Large intestine (tissue), 3 donors: ENCODE data around the gene MAOB. TPM values are rescaled to one million over a fixed set of nuclear protein-coding genes. Genes with fewer than 3 reads are reported as not detected.

Experiments
- DNase-seq, 2 donors: peaks; one replicate each; pipeline versions ENCODE4 v3.0.0 to v3.0.0-alpha.2; 2013
- H3K27ac ChIP-seq: one replicate; pipeline ENCODE4 v1.5.1; 2013; ENCODE audit warnings: low read length
- H3K27me3 ChIP-seq: 2 replicates; pipeline ENCODE4 v1.6.1; 2013; ENCODE audit warnings: low read length; ENCODE audit not compliant: control insufficient read depth, insufficient read depth
- H3K36me3 ChIP-seq: 2 replicates; pipeline ENCODE4 v1.6.1; 2013; ENCODE audit warnings: low read length; ENCODE audit not compliant: control insufficient read depth, insufficient read depth
- H3K4me1 ChIP-seq: one replicate; pipeline ENCODE4 v1.6.1; 2013; ENCODE audit warnings: low read length; ENCODE audit not compliant: control insufficient read depth, insufficient read depth
- H3K4me3 ChIP-seq: one replicate; pipeline ENCODE4 v1.5.1; 2013; ENCODE audit warnings: low read length
- H3K9me3 ChIP-seq: one replicate; pipeline ENCODE4 v1.6.1; 2013; ENCODE audit warnings: mild to moderate bottlenecking, low read depth, low read length, moderate library complexity; ENCODE audit not compliant: control insufficient read depth
- WGBS: methylation state at CpG from one replicate; pipeline ENCODE4 v1.1.5; 2013; ENCODE audit warnings: low lambda C conversion rate; ENCODE audit not compliant: insufficient coverage; 5-methylcytosine and 5-hydroxymethylcytosine counted together
- polyA plus RNA-seq: library from polyadenylated mRNA; unstranded; fragments of 120-200 nt; gene quantifications from one replicate; pipeline ENCODE4 v1.2.1, GENCODE V29; 2013

Gene MAOB
- polyA plus RNA-seq, 1 donor: 130 TPM

- Histone ChIP-seq H3K27ac (no peak overlapping the region), H3K4me1 (peaks cover 7% of the 10 kb centered on the region), H3K36me3 (peaks cover 3% of the 10 kb centered on the region), H3K4me3 (no peak overlapping the region), H3K27me3 (no peaks in the 10 kb centered on the region), H3K9me3 (no peaks in the 10 kb centered on the region)
- WGBS: no CpG with 5 or more reads among the region's 1 CpG
- DNase-seq: no peak
Measured at GRCh38 chrX:43862434-43862833, 19.8 kb downstream of the MAOB start.

DNA sequence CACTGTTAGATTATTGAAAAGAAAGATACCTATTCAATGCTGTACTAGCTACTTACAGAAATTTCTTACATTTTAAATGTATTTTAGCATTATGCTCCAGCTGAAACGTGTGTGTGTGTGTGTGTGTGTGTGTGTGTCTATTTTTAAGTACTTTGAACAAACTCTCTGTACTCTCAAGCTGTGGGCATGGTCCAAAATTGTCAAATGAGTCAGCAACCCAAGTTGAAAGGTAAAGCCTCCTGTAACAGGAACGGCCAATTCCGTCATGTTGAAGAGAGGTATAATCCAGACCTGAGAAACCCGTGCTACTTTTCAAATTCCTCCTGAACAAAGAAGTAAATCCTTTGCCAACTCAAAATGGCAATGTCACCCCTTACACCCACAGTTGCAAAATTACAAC lies 20.5 kb downstream of the MAOB start:
- H3K27ac ChIP-seq: no peak overlapping the region
- H3K36me3 ChIP-seq: peaks cover 3% of the 10 kb centered on the region
- H3K9me3 ChIP-seq: no peaks in the 10 kb centered on the region
- no CpG with 5 or more reads among the region's 4 CpGs for WGBS
- H3K27me3 ChIP-seq: no peaks in the 10 kb centered on the region
- H3K4me3 ChIP-seq: no peak overlapping the region
- H3K4me1 ChIP-seq: peaks cover 2% of the 10 kb centered on the region
- no peak for DNase-seq

DNA sequence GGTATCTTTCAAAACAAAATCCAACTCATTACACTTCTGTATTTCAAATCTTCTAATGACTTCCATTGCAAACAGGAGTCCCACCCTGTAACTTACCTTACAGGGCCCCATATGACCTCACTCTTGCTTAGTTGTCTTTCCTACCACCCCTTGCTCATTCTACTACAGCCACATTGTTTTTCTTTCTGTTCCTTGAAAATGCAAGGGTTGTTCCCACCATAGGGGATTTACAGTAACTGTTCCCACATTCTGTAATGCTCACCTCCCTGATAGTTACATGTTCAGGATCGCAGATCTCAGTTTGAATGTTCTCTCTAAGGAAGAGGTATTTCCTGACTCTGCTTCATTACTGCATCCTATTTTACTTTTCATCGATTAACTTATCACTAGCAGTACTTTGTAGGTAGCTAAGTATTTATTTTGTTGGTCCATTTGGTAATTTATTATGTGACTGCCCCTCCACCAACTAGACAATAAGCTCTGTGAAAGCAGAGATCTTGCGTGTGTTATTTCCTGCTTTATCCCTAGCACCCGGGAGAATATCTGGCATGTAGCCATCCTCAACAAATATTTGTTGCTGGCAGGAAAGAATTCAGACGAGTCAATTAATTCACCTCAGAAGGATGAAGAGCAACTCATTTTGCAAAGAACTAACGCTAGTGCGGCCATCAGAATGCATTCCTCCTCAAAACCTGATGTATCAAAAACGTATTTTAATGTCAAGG lies 21.4 kb downstream of the MAOB start:
- Histone ChIP-seq H3K4me1 (no peaks in the 10 kb centered on the region), H3K27me3 (no peaks in the 10 kb centered on the region), H3K4me3 (no peak overlapping the region), H3K36me3 (peaks cover 3% of the 10 kb centered on the region), H3K27ac (no peak overlapping the region), H3K9me3 (no peaks in the 10 kb centered on the region)
- DNase-seq: peak in 1 of 2 donors; percentile 26
- WGBS: no CpG with 5 or more reads among the region's 8 CpGs

- H3K27me3 ChIP-seq: no peaks in the 10 kb centered on the region
- no CpG with 5 or more reads among the region's 6 CpGs for WGBS
Measured at GRCh38 chrX:43853225-43853828, 28.9 kb downstream of the MAOB start.

DNA sequence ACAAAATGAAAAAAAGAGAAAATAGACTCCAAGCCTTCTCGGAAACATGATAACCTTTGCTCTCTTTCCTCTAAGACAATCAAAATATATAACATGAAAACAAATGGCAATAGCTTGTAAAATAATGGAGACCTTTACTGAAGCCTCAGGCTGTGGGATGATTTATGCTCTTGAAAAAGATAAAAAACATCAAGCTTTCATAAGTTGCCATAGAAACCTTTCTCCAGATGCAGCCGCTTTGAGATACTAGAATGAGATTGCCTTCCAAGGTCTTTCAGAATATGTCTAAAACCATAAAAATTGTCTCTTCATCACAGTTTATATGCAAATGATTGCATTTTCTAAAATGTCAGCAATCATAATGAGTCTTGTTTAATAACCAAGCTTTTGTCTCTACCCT lies 31.6 kb downstream of the MAOB start:
- no peaks in the 10 kb centered on the region for H3K9me3 ChIP-seq
- no peak overlapping the region for H3K4me3 ChIP-seq
- H3K27ac ChIP-seq: no peak overlapping the region
- no CpG with 5 or more reads among the region's 2 CpGs for WGBS
- H3K4me1 ChIP-seq: no peaks in the 10 kb centered on the region
- DNase-seq: no peak
- H3K27me3 ChIP-seq: no peaks in the 10 kb centered on the region
- H3K36me3 ChIP-seq: no peaks in the 10 kb centered on the region

More at GRCh38 chrX:43853225-43853828, 28.9 kb downstream of the MAOB start:
- Histone ChIP-seq H3K4me3 (no peak overlapping the region), H3K36me3 (no peaks in the 10 kb centered on the region), H3K9me3 (no peaks in the 10 kb centered on the region), H3K27ac (no peak overlapping the region), H3K4me1 (no peaks in the 10 kb centered on the region)
- no peak for DNase-seq

GRCh38 chrX:43849173-43849572 lies 33.1 kb downstream of the MAOB start:
- no CpG with 5 or more reads among the region's 6 CpGs for WGBS
- no peaks in the 10 kb centered on the region for H3K36me3 ChIP-seq
- H3K4me3 ChIP-seq: no peak overlapping the region
- H3K9me3 ChIP-seq: no peaks in the 10 kb centered on the region
- no peaks in the 10 kb centered on the region for H3K27me3 ChIP-seq
- no peak overlapping the region for H3K27ac ChIP-seq
- no peak for DNase-seq
- H3K4me1 ChIP-seq: no peaks in the 10 kb centered on the region

DNA sequence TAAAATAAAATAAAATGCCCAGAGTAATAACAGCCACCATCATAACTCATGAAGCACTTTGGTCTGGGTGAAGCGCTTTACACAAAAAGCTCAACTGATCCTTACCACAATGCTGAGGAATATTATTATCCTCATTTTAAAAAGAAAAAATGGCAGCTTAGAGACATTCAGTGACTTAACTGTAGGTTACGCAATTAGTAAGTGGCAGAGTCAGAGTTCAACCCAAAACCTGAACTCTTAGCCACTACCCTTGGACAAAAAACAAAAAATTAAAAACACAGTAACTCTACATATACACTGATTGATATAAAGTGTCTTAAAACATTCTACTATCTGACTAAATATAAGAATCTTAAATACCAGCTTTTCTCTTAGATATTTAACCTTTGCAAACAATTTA lies 34.9 kb downstream of the MAOB start:
- WGBS: no CpG with 5 or more reads among the region's 2 CpGs
- Histone ChIP-seq H3K9me3 (no peaks in the 10 kb centered on the region), H3K36me3 (no peaks in the 10 kb centered on the region), H3K27me3 (no peaks in the 10 kb centered on the region), H3K27ac (no peak overlapping the region), H3K4me1 (no peaks in the 10 kb centered on the region), H3K4me3 (no peak overlapping the region)
- DNase-seq: no peak

- no peaks in the 10 kb centered on the region for H3K4me1 ChIP-seq
- DNase-seq: no peak
- H3K4me3 ChIP-seq: no peak overlapping the region
- no peaks in the 10 kb centered on the region for H3K36me3 ChIP-seq
- H3K9me3 ChIP-seq: no peaks in the 10 kb centered on the region
- no peaks in the 10 kb centered on the region for H3K27me3 ChIP-seq
- no peak overlapping the region for H3K27ac ChIP-seq
Measured at GRCh38 chrX:43846558-43846957, 35.7 kb downstream of the MAOB start.

DNA sequence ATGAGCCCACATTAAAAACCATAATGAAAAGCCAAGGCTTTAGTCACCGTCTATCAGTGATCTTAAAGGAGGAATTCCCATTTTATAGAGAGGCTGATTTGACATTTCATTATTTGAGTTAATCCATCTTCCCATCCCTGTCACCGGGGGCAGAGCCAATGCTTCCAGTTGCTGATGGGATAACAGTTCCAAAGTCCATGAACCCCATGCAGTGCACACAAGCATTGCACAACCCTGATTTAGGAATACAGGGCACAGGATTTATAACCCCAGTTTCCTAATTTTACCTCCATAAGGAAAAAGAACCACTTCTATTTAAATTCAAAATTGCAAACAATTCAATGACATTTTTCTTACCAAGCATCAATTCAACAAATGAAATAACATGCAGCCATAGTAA lies 36.5 kb downstream of the MAOB start:
- Histone ChIP-seq H3K4me1 (no peaks in the 10 kb centered on the region), H3K4me3 (no peak overlapping the region), H3K27ac (no peak overlapping the region), H3K27me3 (no peaks in the 10 kb centered on the region), H3K36me3 (no peaks in the 10 kb centered on the region), H3K9me3 (no peaks in the 10 kb centered on the region)
- DNase-seq: peak in 1 of 2 donors; percentile 31
- no CpG with 5 or more reads among the region's 2 CpGs for WGBS

- no peaks in the 10 kb centered on the region for H3K9me3 ChIP-seq
- no peak for DNase-seq
- peaks cover 4% of the 10 kb centered on the region for H3K36me3 ChIP-seq
- no peaks in the 10 kb centered on the region for H3K27me3 ChIP-seq
- no peak overlapping the region for H3K4me3 ChIP-seq
- no CpG with 5 or more reads among the region's 3 CpGs for WGBS
- no peak overlapping the region for H3K27ac ChIP-seq
- H3K4me1 ChIP-seq: no peaks in the 10 kb centered on the region
Measured at GRCh38 chrX:43840265-43840664, 42.0 kb downstream of the MAOB start.
